AG09309 (cell line): ENCODE data around the gene CRYBG1.

Experiments
- DNase-seq: peaks from one replicate; pipeline ENCODE4 v3.0.0-alpha.2; 2010; ENCODE audit warnings: low read depth
- H3K4me3 ChIP-seq: 2 replicates; pipeline ENCODE4 v1.5.1; 2011; ENCODE audit warnings: mild to moderate bottlenecking, low read depth, low read length, moderate library complexity; ENCODE audit not compliant: control insufficient read depth
- CTCF ChIP-seq: IDR thresholded peaks from 2 replicates; pipeline ENCODE4 v1.5.1; 2011; ENCODE audit warnings: mild to moderate bottlenecking, low read depth, low read length, inconsistent platforms; ENCODE audit not compliant: insufficient read depth, control insufficient read depth; ENCODE audit errors: missing control alignments

CRYBG1 gene

DNA sequence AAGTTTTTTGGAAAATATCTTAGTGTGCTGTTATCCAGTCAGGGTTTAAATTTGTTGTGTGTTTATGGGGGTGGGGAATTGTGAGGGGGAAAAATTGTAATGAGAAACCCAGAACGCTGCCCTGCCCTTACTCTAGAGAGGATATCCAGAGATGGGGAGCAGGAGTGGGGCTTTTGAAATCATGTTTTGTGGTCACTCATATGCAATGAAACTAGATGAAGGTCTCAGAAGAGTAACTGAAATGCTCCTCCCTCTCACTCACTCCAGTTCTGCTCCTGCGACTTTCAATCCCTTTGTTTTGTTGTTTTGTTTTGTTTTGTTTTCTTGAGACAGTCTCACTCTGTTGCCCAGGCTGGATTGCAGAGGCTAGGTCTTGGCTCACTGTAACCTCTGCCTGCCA is 100.0 kb downstream of the CRYBG1 start:
- TF ChIP-seq CTCF: no peak
- DNase-seq: no peak
- H3K4me3 ChIP-seq: no peak overlapping the region

- DNase-seq: no peak
- TF ChIP-seq CTCF: no peak
- H3K4me3 ChIP-seq: no peak overlapping the region
Observed at GRCh38 chr6:106461084-106461483, 100.6 kb downstream of the CRYBG1 start.

- no peak for TF ChIP-seq CTCF
- no peak for DNase-seq
- H3K4me3 ChIP-seq: no peak overlapping the region
Observed at GRCh38 chr6:106462923-106463557, 102.5 kb downstream of the CRYBG1 start.

GRCh38 chr6:106466211-106466610 is 105.7 kb downstream of the CRYBG1 start:
- TF ChIP-seq CTCF: no peak
- no peak for DNase-seq
- no peak overlapping the region for H3K4me3 ChIP-seq

- no peak for TF ChIP-seq CTCF
- no peak for DNase-seq
- H3K4me3 ChIP-seq: no peak overlapping the region
Observed at GRCh38 chr6:106468935-106469334, 108.4 kb downstream of the CRYBG1 start.

DNA sequence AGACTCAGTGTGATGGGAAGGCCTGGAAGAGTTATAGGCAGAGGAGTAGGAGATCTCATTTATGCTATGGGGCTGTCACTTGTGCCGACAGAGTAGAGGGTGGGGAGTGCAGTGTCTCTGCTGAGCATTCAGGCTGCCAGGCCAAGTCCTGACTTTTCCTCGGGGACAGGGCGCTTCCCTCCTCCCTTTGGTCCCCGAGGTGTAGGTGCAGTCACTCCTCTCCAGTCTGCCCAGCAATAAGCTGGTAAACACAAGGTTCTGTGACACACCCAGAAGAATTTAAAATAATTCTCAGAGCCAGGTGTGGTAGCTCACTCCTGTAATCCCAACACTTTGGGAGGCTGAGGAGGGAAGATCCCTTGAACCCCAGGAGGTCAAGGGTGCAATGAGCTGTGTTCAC is 109.4 kb downstream of the CRYBG1 start:
- no peak overlapping the region for H3K4me3 ChIP-seq
- TF ChIP-seq CTCF: no peak
- no peak for DNase-seq

- H3K4me3 ChIP-seq: no peak overlapping the region
- DNase-seq: no peak
- no peak for TF ChIP-seq CTCF
Observed at GRCh38 chr6:106470316-106470715, 109.8 kb downstream of the CRYBG1 start.
